ENCODE measurements around the gene PCYT1A. TPM values are rescaled to one million over a fixed set of nuclear protein-coding genes. Genes with fewer than 3 reads are reported as not detected.
A peak's percentile ranks its signal among the peaks of the same experiment; 100 is the strongest.

Gene PCYT1A
- total and polyA plus RNA-seq, 2 of the 13 experiments (the other 11 are each of a cell fraction or from before 2014, with no cell fraction given) = 26.4 to 45.3 TPM

DNA sequence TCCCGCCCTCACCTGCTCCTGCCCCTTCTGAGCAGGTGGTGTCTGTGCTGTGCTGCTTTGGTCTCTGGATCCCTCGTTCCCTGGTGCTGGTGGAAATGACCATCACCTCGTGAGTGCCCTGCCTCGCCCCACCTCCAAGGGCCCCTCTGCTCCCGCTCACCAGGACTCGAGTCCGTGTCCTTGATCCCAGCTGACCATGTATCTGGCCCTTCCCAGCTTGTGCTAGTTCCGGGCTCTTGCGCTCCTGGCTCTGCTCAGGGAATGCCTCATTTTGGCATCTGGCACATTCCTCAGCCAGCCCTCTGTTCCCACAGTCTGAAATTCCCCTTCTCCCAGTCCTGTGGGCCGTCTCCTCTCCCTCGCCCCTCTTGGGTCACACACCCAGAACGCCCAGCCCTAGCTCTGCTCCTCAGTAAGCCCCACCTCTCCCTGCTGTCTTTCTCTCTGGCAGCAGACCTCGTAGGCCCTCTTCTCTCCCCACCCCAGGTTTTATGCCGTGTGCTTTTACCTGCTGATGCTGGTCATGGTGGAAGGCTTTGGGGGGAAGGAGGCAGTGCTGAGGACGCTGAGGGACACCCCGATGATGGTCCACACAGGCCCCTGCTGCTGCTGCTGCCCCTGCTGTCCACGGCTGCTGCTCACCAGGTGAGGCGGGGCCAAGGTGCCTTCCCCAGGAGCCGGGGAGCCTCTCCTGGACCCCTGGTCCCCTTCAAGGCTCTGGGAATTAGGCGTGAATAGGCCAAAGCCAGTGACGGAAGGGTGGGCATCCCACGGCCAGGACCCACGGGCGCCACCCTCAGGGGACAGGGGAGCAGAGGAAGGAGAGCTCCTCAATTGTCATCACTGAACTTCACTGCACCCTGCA is 59.7 kb downstream of the PCYT1A start (continued):
- TF ChIP-seq ZBTB33 (CRISPR knock-in tag; IDR thresholded peaks at IDR 0.05) = 0 out of 2 replicates have a peak, but pooled peaks have one; percentile 11
- peak; percentile 75; the same call in 1 of the 2 replicates for TF ChIP-seq IKZF5 (CRISPR knock-in tag; IDR thresholded peaks at IDR 0.05)
- TF ChIP-seq HNF1A (IDR thresholded peaks at IDR 0.05; ENCODE audit: low read depth) = no peak
- TF ChIP-seq HNF1A (CRISPR knock-in tag; IDR thresholded peaks at IDR 0.05; ENCODE audit: borderline replicate concordance) = peak; percentile 50; the same call in 1 of the 2 replicates
- TF ChIP-seq, protein P1, sequence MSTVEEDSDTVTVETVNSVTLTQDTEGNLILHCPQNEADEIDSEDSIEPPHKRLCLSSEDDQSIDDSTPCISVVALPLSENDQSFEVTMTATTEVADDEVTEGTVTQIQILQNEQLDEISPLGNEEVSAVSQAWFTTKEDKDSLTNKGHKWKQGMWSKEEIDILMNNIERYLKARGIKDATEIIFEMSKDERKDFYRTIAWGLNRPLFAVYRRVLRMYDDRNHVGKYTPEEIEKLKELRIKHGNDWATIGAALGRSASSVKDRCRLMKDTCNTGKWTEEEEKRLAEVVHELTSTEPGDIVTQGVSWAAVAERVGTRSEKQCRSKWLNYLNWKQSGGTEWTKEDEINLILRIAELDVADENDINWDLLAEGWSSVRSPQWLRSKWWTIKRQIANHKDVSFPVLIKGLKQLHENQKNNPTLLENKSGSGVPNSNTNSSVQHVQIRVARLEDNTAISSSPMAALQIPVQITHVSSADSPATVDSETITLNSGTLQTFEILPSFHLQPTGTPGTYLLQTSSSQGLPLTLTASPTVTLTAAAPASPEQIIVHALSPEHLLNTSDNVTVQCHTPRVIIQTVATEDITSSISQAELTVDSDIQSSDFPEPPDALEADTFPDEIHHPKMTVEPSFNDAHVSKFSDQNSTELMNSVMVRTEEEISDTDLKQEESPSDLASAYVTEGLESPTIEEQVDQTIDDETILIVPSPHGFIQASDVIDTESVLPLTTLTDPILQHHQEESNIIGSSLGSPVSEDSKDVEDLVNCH (CRISPR knock-in tag; IDR thresholded peaks at IDR 0.05) = 0 out of 2 replicates have a peak, but pooled peaks have one; percentile 65
- TF ChIP-seq, protein P2, sequence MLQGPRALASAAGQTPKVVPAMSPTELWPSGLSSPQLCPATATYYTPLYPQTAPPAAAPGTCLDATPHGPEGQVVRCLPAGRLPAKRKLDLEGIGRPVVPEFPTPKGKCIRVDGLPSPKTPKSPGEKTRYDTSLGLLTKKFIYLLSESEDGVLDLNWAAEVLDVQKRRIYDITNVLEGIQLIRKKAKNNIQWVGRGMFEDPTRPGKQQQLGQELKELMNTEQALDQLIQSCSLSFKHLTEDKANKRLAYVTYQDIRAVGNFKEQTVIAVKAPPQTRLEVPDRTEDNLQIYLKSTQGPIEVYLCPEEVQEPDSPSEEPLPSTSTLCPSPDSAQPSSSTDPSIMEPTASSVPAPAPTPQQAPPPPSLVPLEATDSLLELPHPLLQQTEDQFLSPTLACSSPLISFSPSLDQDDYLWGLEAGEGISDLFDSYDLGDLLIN (CRISPR knock-in tag; IDR thresholded peaks at IDR 0.05; ENCODE audit: borderline replicate concordance) = no peak
- no peak for TF ChIP-seq ZNF629 (CRISPR knock-in tag; conservative IDR thresholded peaks at IDR 0.05)
- 0 out of 2 replicates have a peak, but pooled peaks have one; percentile 36 for TF ChIP-seq PITX1 (CRISPR knock-in tag; IDR thresholded peaks at IDR 0.05)
- TF ChIP-seq DPF2 (CRISPR knock-in tag; IDR thresholded peaks at IDR 0.05; ENCODE audit: borderline replicate concordance, low read depth) = peak; percentile 46; the same call in 1 of the 2 replicates
- no peak for TF ChIP-seq RELA (CRISPR knock-in tag; IDR thresholded peaks at IDR 0.05)
- TF ChIP-seq ZNF441 (CRISPR knock-in tag; IDR thresholded peaks at IDR 0.05; ENCODE audit: borderline replicate concordance) = peak; percentile 34; the same call in 1 of the 2 replicates
- peak; percentile 57; the same call in 1 of the 2 replicates for TF ChIP-seq ZNF205 (CRISPR knock-in tag; IDR thresholded peaks at IDR 0.05)
- TF ChIP-seq MXI1 (IDR thresholded peaks at IDR 0.05; ENCODE audit: borderline replicate concordance, low read depth, low read length) = 0 out of 3 replicates have a peak, but pooled peaks have one; percentile 6
- TF ChIP-seq PHF21A (CRISPR knock-in tag; IDR thresholded peaks at IDR 0.05) = peak; percentile 52
- TF ChIP-seq SMC3 (IDR thresholded peaks at IDR 0.05; ENCODE audit: low read length) = no peak
- TF ChIP-seq SSRP1 (CRISPR knock-in tag; IDR thresholded peaks at IDR 0.05) = 0 out of 2 replicates have a peak, but pooled peaks have one; percentile 65
- TF ChIP-seq ZNF501 (CRISPR knock-in tag; IDR thresholded peaks at IDR 0.05) = peak; percentile 40; the same call in 1 of the 2 replicates
